GM06990 (cell line): ENCODE data around the gene TNK2.
A peak's percentile ranks its signal among the peaks of the same experiment; 100 is the strongest.

ENCODE experiments used
- DNase-seq: peaks from one replicate; pipeline ENCODE4 v3.0.0-alpha.2; 2011; ENCODE audit not compliant: insufficient read length; ENCODE audit errors: extremely low read depth
- H3K27me3 ChIP-seq: replicated peaks from 2 replicates; pipeline ENCODE4 v1.6.0; 2011; ENCODE audit warnings: low read length; ENCODE audit not compliant: control insufficient read depth, insufficient read depth
- H3K36me3 ChIP-seq: 2 replicates; pipeline ENCODE4 v1.5.1; 2011; ENCODE audit warnings: low read length; ENCODE audit not compliant: control insufficient read depth, insufficient read depth
- H3K4me3 ChIP-seq: replicated peaks from 2 replicates; pipeline ENCODE4 v1.5.1; 2011; ENCODE audit warnings: low read depth, mild to moderate bottlenecking, control low read depth, low read length
- CTCF ChIP-seq: IDR thresholded peaks from 2 replicates; pipeline ENCODE4 v1.5.1; 2011; ENCODE audit warnings: low read length, control low read depth, mild to moderate bottlenecking, inconsistent platforms; ENCODE audit not compliant: insufficient read depth, poor library complexity, severe bottlenecking

TNK2 gene

GRCh38 chr3:195859846-195860411 is 48.4 kb downstream of the TNK2 start:
- no peak for TF ChIP-seq CTCF
- no peak for DNase-seq
- Histone ChIP-seq H3K27me3 (no peaks in the 10 kb centered on the region), H3K4me3 (no peak overlapping the region), H3K36me3 (peaks cover 1% of the 10 kb centered on the region; the same call in 1 of the 2 replicates)

GRCh38 chr3:195859061-195859845 is 49.1 kb downstream of the TNK2 start:
- TF ChIP-seq CTCF, result peak; percentile 93
- DNase-seq, result peak; percentile 42
- peaks cover 1% of the 10 kb centered on the region; the same call in 1 of the 2 replicates for H3K36me3 ChIP-seq
- no peaks in the 10 kb centered on the region for H3K27me3 ChIP-seq
- H3K4me3 ChIP-seq, result peak overlapping the region; percentile 29; the same call in 1 of the 2 replicates

- TF ChIP-seq CTCF, result no peak
Observed at GRCh38 chr3:195856410-195857084, 51.8 kb downstream of the TNK2 start.

DNA sequence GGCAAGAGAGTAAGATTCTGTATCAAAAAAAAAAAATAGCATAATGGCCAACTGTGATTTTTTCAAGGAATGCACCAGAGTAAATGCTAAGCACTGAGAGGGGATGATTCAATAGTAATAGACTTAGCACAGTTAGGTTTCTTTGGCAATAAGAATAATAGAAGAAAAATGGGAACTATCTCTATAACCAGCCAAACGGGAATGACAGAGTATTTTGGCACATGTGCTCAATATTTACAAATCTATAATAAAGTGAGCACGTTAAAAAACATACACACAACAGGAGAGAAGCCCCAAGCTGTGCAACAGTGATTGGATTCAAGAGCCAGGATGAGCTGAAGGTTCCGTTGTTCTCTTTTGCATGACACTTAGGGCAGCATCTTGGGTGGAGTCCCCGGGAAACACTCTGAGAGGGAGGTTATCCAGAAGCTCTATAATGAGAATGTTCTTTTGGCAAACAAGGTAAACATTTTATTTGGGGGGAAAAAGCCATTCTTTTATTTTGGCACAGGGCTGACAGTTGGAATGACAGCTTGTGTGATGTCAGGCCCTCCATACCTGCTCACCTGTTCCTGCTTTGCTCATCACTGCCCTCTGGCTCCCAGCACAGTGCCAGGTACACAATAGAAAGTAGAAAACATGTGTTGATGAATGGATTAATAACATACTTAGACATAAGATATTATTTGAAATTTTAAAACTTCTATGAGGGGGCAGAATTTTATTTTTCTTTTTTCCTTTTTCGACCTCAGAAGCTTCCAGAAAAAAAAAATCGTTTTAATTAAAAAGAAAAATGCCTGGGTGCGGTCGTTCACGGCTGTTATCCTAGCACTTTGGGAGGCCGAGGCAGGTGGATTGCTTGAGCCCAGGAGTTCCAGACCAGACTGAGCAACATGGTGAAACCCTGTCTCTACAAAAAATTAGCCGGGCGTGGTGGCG is 52.6 kb downstream of the TNK2 start:
- no peak for DNase-seq
- Histone ChIP-seq H3K4me3 (no peak overlapping the region), H3K36me3 (no peaks in the 10 kb centered on the region), H3K27me3 (no peaks in the 10 kb centered on the region)
- TF ChIP-seq CTCF, result peak; percentile 29

More at GRCh38 chr3:195856410-195857084, 51.8 kb downstream of the TNK2 start:
- DNase-seq, result no peak
- H3K27me3 ChIP-seq, result no peaks in the 10 kb centered on the region
- no peaks in the 10 kb centered on the region for H3K36me3 ChIP-seq
- H3K4me3 ChIP-seq, result no peak overlapping the region

DNA sequence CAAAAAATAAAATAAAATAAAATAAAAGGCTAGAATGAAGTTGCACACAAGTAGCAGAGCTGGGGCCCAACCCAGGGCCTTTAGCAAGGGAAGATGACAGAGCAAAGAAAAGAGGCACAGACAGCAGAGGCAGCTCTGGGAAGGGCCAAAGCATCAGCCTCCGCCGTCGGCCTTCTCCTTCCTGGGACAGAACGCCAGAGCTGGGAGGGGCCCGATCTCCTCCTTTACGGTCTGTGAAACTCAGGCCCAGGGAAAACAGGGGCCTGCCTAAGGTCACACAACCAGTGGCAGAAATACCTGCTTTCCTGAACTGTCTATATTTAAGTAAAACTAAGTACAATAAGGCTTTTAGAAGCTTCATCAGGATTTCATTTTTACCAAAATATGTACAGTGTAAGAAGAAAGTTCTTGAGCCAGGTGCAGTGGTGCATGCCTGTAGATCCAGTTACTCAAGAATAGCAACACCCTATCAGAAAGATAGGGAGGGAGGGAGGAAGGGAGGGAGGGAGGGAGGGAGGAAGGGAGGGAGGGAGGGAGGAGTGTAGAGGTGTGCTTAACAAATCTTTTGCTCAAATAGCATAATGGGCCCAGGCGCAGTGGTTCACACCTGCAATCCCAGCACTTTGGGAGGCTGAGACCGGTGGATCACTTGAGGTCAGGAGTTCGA is 53.6 kb downstream of the TNK2 start:
- H3K4me3 ChIP-seq, result no peak overlapping the region
- DNase-seq, result no peak
- H3K36me3 ChIP-seq, result no peaks in the 10 kb centered on the region
- H3K27me3 ChIP-seq, result no peaks in the 10 kb centered on the region
- no peak for TF ChIP-seq CTCF
